LNCaP clone FGC (cell line): Measurements from ENCODE around the gene PCDHB8.
A peak's percentile ranks its signal among the peaks of the same experiment; 100 is the strongest.
"Not testable (repeated sequence)": the region's sequence is repeated elsewhere in the genome, so short reads cannot be mapped to it uniquely, and the experiment has no call there.

Experiments
- DNase-seq: peaks from one replicate; pipeline ENCODE4 v3.0.0-alpha.2; 2011; ENCODE audit warnings: low read depth
- H3K4me3 ChIP-seq: 2 replicates; pipeline ENCODE4 v1.5.1; 2011; ENCODE audit warnings: mild to moderate bottlenecking, low read depth, low read length, control low read depth
- CTCF ChIP-seq: IDR thresholded peaks from 2 replicates; pipeline ENCODE4 v1.5.1; 2012; ENCODE audit warnings: mild to moderate bottlenecking; ENCODE audit not compliant: control insufficient read depth, insufficient read depth; ENCODE audit errors: extremely low read depth

Gene PCDHB8

GRCh38 chr5:141199359-141200235 lies 22.0 kb downstream of the PCDHB8 start, which contains the start of gene PCDHB11:
Gene PCDHB11 (plus strand): TSS chr5:141199627. CDS start chr5:141199775, 148 bp downstream.
- TF ChIP-seq CTCF = peak; percentile 56
- no peak for DNase-seq
- peak within 1 kb of the TSS; percentile 40 for H3K4me3 ChIP-seq

- DNase-seq, H3K4me3 ChIP-seq: not testable (repeated sequence)
Measured at GRCh38 chr5:141201126-141201525, 23.5 kb downstream of the PCDHB8 start.

GRCh38 chr5:141201646-141202045 lies 24.1 kb downstream of the PCDHB8 start:
- DNase-seq, H3K4me3 ChIP-seq: not testable (repeated sequence)

GRCh38 chr5:141208478-141208877 lies 30.9 kb downstream of the PCDHB8 start, which contains the start of gene PCDHB12:
Gene PCDHB12 (plus strand): TSS chr5:141208719. CDS start chr5:141208908, 189 bp downstream.
- peak; percentile 43 for TF ChIP-seq CTCF
- no peak for DNase-seq
- no peak within 1 kb of the TSS for H3K4me3 ChIP-seq

- DNase-seq = not testable (repeated sequence)
Measured at GRCh38 chr5:141210281-141210680, 32.7 kb downstream of the PCDHB8 start.

GRCh38 chr5:141210849-141211248 lies 33.3 kb downstream of the PCDHB8 start:
- DNase-seq, H3K4me3 ChIP-seq: not testable (repeated sequence)

More at GRCh38 chr5:141210281-141210680, 32.7 kb downstream of the PCDHB8 start:
- not testable (repeated sequence) for H3K4me3 ChIP-seq

GRCh38 chr5:141213656-141214339 lies 36.2 kb downstream of the PCDHB8 start, which contains the start of gene PCDHB13:
Gene PCDHB13 (plus strand): TSS chr5:141213919. CDS start chr5:141214124, 205 bp downstream.
- DNase-seq = peak; percentile 47
- TF ChIP-seq CTCF = peak; percentile 63
- peak within 1 kb of the TSS; percentile 36 for H3K4me3 ChIP-seq

- not testable (repeated sequence) for H3K4me3 ChIP-seq, DNase-seq
Measured at GRCh38 chr5:141214583-141214982, 37.0 kb downstream of the PCDHB8 start.

GRCh38 chr5:141215504-141215903 lies 37.9 kb downstream of the PCDHB8 start:
- not testable (repeated sequence) for DNase-seq, H3K4me3 ChIP-seq

- H3K4me3 ChIP-seq, DNase-seq: not testable (repeated sequence)
Measured at GRCh38 chr5:141216035-141216434, 38.4 kb downstream of the PCDHB8 start.
